Measurements from ENCODE around the gene MIGA1.

DNA sequence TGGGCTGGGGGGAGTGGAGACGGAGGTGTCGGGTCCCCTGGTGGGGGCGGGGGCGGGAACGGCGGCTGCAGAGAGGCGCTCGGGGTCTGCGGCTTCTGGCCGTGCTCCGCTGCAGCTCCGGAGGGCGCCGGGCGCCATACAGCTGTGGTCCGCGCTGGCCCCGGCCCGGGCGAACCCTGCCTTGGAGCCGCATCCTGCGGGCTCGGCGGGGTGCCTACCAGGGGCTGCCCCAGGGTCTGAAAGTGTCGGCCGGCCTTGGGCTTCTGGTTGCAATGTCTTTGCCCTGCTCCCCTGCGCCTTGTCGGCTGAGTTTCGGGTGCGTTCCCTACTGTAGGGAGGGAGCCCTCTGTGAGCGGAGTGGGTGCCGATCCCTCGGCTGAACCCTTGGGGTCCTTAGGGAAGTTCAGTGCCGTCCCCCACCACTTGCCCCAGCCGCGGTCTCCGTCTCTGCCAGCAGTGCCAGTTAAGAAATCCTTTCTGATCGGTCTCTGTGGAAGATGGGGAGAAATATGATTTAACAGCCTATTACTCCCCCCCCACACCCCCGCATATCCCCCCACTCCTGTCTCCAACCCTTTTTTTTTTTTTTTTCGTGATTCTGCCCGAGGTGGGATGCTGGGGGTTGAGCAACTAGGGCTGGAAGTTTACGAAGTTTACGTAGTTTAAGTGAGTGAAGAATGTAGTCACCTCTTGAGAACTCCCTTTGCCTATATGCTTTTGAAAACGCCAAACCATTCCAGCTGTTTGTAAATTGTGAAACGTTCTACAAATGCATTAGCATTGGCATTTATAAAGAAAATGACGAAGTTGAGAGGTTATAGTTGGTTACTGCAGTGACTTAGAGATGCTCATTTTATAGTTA is 109.6 kb downstream of the MIGA1 start:
- TF ChIP-seq EP300 (IDR thresholded peaks at IDR 0.05): no peak
- TF ChIP-seq, protein P1, sequence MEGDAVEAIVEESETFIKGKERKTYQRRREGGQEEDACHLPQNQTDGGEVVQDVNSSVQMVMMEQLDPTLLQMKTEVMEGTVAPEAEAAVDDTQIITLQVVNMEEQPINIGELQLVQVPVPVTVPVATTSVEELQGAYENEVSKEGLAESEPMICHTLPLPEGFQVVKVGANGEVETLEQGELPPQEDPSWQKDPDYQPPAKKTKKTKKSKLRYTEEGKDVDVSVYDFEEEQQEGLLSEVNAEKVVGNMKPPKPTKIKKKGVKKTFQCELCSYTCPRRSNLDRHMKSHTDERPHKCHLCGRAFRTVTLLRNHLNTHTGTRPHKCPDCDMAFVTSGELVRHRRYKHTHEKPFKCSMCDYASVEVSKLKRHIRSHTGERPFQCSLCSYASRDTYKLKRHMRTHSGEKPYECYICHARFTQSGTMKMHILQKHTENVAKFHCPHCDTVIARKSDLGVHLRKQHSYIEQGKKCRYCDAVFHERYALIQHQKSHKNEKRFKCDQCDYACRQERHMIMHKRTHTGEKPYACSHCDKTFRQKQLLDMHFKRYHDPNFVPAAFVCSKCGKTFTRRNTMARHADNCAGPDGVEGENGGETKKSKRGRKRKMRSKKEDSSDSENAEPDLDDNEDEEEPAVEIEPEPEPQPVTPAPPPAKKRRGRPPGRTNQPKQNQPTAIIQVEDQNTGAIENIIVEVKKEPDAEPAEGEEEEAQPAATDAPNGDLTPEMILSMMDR (IDR thresholded peaks at IDR 0.05): no peak

Measured in sigmoid colon (tissue), 4 donors.